ENCODE results near the gene NWD2. TPM values are rescaled to one million over a fixed set of nuclear protein-coding genes. Genes with fewer than 3 reads are reported as not detected.

The NWD2 gene
- total RNA-seq, 2 donors from 2014 or later = 0.23 TPM; not detected in 1

DNA sequence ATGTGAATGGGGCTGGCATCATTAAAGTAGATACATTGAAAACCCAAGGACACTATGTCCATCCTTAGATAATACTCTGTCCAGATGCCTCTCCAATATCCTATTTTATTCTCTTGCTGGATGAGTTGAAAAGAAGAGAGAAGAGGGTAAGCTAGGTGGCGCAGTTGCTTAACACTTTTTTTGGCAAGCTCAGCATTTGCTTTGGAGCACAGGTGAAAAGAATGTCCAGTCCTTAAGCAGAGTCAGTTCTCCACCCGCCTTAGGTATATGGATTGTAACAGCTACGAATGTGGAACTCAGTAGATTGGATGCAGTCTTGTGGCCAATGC lies 208.4 kb downstream of the NWD2 start:
- no peaks in the 10 kb centered on the region for H3K4me1 ChIP-seq (replicated peaks)
- H3K9me3 ChIP-seq = no peaks in the 10 kb centered on the region
- TF ChIP-seq, protein P1, sequence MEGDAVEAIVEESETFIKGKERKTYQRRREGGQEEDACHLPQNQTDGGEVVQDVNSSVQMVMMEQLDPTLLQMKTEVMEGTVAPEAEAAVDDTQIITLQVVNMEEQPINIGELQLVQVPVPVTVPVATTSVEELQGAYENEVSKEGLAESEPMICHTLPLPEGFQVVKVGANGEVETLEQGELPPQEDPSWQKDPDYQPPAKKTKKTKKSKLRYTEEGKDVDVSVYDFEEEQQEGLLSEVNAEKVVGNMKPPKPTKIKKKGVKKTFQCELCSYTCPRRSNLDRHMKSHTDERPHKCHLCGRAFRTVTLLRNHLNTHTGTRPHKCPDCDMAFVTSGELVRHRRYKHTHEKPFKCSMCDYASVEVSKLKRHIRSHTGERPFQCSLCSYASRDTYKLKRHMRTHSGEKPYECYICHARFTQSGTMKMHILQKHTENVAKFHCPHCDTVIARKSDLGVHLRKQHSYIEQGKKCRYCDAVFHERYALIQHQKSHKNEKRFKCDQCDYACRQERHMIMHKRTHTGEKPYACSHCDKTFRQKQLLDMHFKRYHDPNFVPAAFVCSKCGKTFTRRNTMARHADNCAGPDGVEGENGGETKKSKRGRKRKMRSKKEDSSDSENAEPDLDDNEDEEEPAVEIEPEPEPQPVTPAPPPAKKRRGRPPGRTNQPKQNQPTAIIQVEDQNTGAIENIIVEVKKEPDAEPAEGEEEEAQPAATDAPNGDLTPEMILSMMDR (IDR thresholded peaks at IDR 0.05) = peak in 3 of 4 experiments; percentile 45 to 80 (median 69)
- no peak for TF ChIP-seq POLR2A (IDR thresholded peaks at IDR 0.05)
- peak; percentile 42 for TF ChIP-seq POLR2AphosphoS5 (IDR thresholded peaks at IDR 0.05)
- peak overlapping the region in 1 of 2 donors; percentile 38 for H3K4me3 ChIP-seq
- intact Hi-C loops (cut with DNase I) = no loop called here
- H3K27ac ChIP-seq = no peak overlapping the region
- peaks cover 2% of the 10 kb centered on the region for H3K27me3 ChIP-seq (replicated peaks; ENCODE audit: insufficient read depth)
- WGBS = 2% methylated on average over 3 of the region's 3 CpGs
- H3K36me3 ChIP-seq = no peaks in the 10 kb centered on the region
- DNase-seq (ENCODE audit: low spot score) = peak; percentile 81

DNA sequence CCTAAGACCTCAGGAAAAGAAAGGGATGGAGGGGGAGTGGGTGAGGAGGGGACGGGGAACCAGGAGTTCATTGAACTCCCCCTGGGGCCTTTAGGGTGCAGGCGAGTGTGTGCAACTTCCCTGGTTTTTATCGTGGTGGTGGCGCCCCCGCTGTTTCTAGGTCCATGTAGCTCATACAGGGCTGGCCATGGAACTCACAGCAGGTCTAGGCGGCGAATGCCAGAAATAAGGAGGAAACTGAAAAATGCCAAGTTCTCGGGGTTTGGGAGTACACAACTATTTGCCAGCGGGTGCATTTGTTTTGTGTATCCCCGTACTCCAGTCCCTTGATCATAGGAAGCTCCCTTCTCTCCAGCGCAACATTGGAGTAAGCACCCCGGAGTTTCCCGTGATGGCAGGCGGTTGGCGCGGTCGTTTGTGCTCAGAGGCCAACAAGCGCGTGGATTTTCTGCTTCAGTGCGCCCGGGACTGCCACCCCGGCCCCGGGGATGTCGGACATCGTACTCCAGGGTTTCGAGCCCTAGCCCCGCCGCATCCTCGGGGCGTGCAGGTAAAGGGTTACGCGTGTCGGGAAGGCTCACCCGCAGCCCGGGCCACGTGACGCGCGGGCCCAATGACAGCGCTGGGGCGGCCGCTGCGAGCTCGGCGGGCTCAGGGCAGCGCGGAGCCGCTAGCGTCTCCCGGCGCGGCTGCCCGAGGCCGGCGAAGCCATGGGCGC lies 208.9 kb downstream of the NWD2 start:
- H3K36me3 ChIP-seq = no peaks in the 10 kb centered on the region
- no peaks in the 10 kb centered on the region for H3K4me1 ChIP-seq (replicated peaks)
- DNase-seq (ENCODE audit: low spot score) = peak; percentile 64
- peak overlapping the region; percentile 34 to 38 for H3K4me3 ChIP-seq
- under 1% methylated on average over 56 of the region's 56 CpGs for WGBS
- no peaks in the 10 kb centered on the region for H3K9me3 ChIP-seq
- peak overlapping the region in 1 of 2 donors; percentile 10 for H3K27ac ChIP-seq
- TF ChIP-seq POLR2AphosphoS5 (IDR thresholded peaks at IDR 0.05) = no peak
- TF ChIP-seq, protein P1 (IDR thresholded peaks at IDR 0.05) = peak in 1 of 4 experiments; percentile 15
- H3K27me3 ChIP-seq (replicated peaks; ENCODE audit: insufficient read depth) = peaks cover 2% of the 10 kb centered on the region
- intact Hi-C loops (cut with DNase I) = no loop called here

DNA sequence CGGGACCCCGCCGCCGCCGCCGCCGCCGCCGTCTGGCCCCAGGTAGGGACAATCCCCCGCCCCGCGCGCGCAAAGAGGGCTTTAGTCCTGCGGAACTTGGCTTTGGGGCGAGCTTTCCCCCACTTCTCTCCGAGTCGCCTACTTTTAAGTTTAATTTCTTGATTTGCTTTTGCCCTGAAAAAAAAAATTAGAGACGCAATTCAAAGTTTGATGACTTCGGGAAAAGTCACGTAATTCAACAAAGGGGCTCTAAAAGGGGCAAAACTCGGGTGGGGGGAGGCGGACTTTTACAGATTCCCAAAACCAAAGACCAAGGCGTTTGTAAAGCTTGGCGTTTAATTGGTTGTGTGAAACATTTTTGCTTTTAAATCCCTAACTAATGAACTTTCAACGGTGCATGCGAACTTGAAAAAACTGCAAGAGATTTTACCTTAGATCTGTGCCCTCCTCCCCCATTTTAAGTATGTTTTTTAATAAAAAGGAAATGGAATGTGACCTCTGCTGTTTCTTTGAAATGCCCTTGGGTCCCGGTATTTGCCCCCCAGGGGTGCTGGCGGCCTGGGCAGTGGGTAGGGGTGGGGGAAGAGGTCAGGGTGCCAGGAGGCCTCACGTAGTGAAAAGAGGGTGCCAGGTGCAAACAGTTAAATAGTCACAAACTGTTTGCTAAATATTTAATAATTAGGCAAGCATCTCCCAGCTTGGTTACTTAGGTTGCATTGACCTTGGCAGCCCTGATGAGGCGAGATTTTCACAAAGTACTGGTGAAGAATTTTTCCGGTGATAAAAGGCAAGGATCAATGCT lies 209.7 kb downstream of the NWD2 start:
- Histone ChIP-seq H3K27me3 (replicated peaks; ENCODE audit: insufficient read depth) (peaks cover 2% of the 10 kb centered on the region), H3K9me3 (no peaks in the 10 kb centered on the region), H3K4me1 (replicated peaks) (no peaks in the 10 kb centered on the region), H3K27ac (no peak overlapping the region), H3K4me3 (peak overlapping the region; percentile 34 to 38), H3K36me3 (no peaks in the 10 kb centered on the region)
- WGBS = 4% methylated on average over 31 of the region's 32 CpGs
- intact Hi-C loops (cut with DNase I) = no loop called here
- TF ChIP-seq POLR2AphosphoS5 (IDR thresholded peaks at IDR 0.05) = no peak
- TF ChIP-seq POLR2A (IDR thresholded peaks at IDR 0.05) = no peak
- TF ChIP-seq, protein P1 (IDR thresholded peaks at IDR 0.05) = no peak
- no peak for DNase-seq (ENCODE audit: low spot score)

DNA sequence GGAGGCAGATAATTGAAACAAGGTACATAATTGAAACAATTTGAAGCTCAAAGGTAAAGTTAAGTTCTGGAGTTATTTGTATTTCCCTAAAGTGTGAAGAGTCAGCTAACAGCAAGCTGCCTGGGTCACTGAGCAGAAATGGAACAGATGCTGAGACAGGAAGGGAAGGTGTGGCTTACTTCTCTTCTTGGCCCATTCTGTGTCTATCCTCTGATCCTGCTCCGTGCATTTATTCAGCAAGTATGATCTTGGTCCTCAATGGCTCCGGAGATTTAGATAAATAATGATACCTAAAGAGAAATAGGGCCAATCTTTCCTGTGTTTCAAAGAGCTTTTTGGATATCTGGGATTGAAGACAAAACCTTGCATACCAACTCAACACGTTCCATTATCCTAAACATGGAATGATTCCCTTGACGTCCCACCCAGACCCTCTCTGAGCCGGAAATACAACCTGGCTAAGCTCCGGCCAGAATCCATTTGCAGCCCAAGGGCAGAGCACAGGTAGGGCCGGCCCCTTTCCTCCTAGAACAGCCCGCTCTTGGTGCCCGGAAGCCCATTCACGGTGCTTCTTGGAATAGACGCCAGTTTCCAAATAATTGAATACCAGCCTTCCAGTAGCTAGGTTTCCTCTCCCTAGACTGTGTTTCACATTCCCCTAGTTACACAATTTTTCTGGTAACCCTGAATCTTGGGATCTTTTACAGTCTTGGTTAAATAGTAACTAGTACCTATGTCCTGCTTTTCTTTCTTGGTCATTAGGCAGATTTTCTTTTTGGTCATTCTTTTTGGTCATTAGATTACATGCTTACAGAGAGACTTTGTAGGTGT lies 211.0 kb downstream of the NWD2 start:
- H3K4me1 ChIP-seq (replicated peaks) = no peaks in the 10 kb centered on the region
- H3K36me3 ChIP-seq = no peaks in the 10 kb centered on the region
- H3K9me3 ChIP-seq = no peaks in the 10 kb centered on the region
- TF ChIP-seq POLR2AphosphoS5 (IDR thresholded peaks at IDR 0.05) (no peak), POLR2A (IDR thresholded peaks at IDR 0.05) (no peak)
- TF ChIP-seq, protein P1 (IDR thresholded peaks at IDR 0.05) = no peak
- peaks cover 2% of the 10 kb centered on the region for H3K27me3 ChIP-seq (replicated peaks; ENCODE audit: insufficient read depth)
- intact Hi-C loops (cut with DNase I) = no loop called here
- H3K27ac ChIP-seq = no peak overlapping the region
- DNase-seq (ENCODE audit: low spot score) = no peak
- WGBS = 56% methylated on average over 11 of the region's 11 CpGs
- no peak overlapping the region for H3K4me3 ChIP-seq

Data from prostate gland (tissue), 2 donors.